Ascending aorta (tissue), 2 donors: ENCODE results near the gene POLR3K. TPM values are rescaled to one million over a fixed set of nuclear protein-coding genes. Genes with fewer than 3 reads are reported as not detected.

ENCODE experiments used
- DNase-seq, 2 donors: peaks; one replicate each; pipeline ENCODE4 v3.0.0-alpha.2; 2019; ENCODE audit warnings: low spot score in 2 of 2
- H3K27ac ChIP-seq, 2 donors: fragments of 200-600 bp; sonication (generic); one replicate each; pipeline ENCODE4 v1.5.1; 2016 to 2017; ENCODE audit warnings: mild to moderate bottlenecking in 1 of 2
- H3K27me3 ChIP-seq: fragments of 200-600 bp; sonication (generic); one replicate; pipeline ENCODE4 v1.5.1; 2017
- H3K36me3 ChIP-seq, 2 donors: fragments of 200-600 bp; sonication (generic); one replicate each; pipeline ENCODE4 v1.5.1; 2016
- H3K4me1 ChIP-seq, 2 donors: fragments of 200-600 bp; sonication (generic); one replicate each; pipeline ENCODE4 v1.5.1; 2016 to 2017; ENCODE audit warnings: mild to moderate bottlenecking in 1 of 2
- H3K4me3 ChIP-seq, 2 donors: fragments of 200-600 bp; sonication (generic); one replicate each; pipeline ENCODE4 v1.5.1; 2016 to 2017; ENCODE audit warnings: mild to moderate bottlenecking in 1 of 2
- H3K9me3 ChIP-seq, 2 donors: fragments of 200-600 bp; sonication (generic); one replicate each; pipeline ENCODE4 v1.5.1; 2016
- intact Hi-C: fragments of 100-400 bp; cut with DNase I; formaldehyde crosslinking; loops from one replicate; pipeline ENCODE4 v1.15.1; 2023
- total RNA-seq: library from RNA; depleted of rRNA; stranded (reverse); fragments of >200 nt; gene quantifications from one replicate; pipeline ENCODE4 v1.1.0, GENCODE V29; 2016
- TF ChIP-seq, protein P1 (sequence below), 3 experiments: fragments of 200-600 bp in 2 of 3; fragments of 450-650 bp in 1 of 3; sonication (generic) in 2 of 3; IDR thresholded peaks; one replicate each; pipeline ENCODE4 v1.5.1; 2016 to 2019; ENCODE audit warnings: antibody characterized with exemption in 3 of 3, mild to moderate bottlenecking in 1 of 3, moderate library complexity in 1 of 3

Gene POLR3K
- total RNA-seq, 1 donor from 2014 or later = not detected

GRCh38 chr16:96935-97381 is 43.5 kb upstream of the POLR3K start:
- H3K4me3 ChIP-seq = no peak overlapping the region
- peak; percentile 79 to 95 for DNase-seq
- H3K4me1 ChIP-seq = peaks cover 11 to 21% of the 10 kb centered on the region in 2 donors
- intact Hi-C loops = loop anchor here (1.0 kb wide), 1 partner anchor 32 kb away; no protein-coding TSS in a partner anchor
- H3K9me3 ChIP-seq = no peaks in the 10 kb centered on the region
- TF ChIP-seq, protein P1, sequence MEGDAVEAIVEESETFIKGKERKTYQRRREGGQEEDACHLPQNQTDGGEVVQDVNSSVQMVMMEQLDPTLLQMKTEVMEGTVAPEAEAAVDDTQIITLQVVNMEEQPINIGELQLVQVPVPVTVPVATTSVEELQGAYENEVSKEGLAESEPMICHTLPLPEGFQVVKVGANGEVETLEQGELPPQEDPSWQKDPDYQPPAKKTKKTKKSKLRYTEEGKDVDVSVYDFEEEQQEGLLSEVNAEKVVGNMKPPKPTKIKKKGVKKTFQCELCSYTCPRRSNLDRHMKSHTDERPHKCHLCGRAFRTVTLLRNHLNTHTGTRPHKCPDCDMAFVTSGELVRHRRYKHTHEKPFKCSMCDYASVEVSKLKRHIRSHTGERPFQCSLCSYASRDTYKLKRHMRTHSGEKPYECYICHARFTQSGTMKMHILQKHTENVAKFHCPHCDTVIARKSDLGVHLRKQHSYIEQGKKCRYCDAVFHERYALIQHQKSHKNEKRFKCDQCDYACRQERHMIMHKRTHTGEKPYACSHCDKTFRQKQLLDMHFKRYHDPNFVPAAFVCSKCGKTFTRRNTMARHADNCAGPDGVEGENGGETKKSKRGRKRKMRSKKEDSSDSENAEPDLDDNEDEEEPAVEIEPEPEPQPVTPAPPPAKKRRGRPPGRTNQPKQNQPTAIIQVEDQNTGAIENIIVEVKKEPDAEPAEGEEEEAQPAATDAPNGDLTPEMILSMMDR (IDR thresholded peaks at IDR 0.05) = peak; percentile 95 to 100 (median 97)
- no peaks in the 10 kb centered on the region for H3K27me3 ChIP-seq
- peaks cover 4 to 17% of the 10 kb centered on the region in 2 donors for H3K36me3 ChIP-seq
- H3K27ac ChIP-seq = no peak overlapping the region

GRCh38 chr16:94918-95265 is 41.5 kb upstream of the POLR3K start:
- no peak for DNase-seq
- H3K27ac ChIP-seq = no peak overlapping the region
- no peaks in the 10 kb centered on the region for H3K9me3 ChIP-seq
- H3K4me3 ChIP-seq = no peak overlapping the region
- peaks cover 4 to 19% of the 10 kb centered on the region in 2 donors for H3K4me1 ChIP-seq
- H3K27me3 ChIP-seq = no peaks in the 10 kb centered on the region
- intact Hi-C loops = no loop called here
- H3K36me3 ChIP-seq = peaks cover 10 to 24% of the 10 kb centered on the region in 2 donors
- TF ChIP-seq, protein P1 (IDR thresholded peaks at IDR 0.05) = no peak

DNA sequence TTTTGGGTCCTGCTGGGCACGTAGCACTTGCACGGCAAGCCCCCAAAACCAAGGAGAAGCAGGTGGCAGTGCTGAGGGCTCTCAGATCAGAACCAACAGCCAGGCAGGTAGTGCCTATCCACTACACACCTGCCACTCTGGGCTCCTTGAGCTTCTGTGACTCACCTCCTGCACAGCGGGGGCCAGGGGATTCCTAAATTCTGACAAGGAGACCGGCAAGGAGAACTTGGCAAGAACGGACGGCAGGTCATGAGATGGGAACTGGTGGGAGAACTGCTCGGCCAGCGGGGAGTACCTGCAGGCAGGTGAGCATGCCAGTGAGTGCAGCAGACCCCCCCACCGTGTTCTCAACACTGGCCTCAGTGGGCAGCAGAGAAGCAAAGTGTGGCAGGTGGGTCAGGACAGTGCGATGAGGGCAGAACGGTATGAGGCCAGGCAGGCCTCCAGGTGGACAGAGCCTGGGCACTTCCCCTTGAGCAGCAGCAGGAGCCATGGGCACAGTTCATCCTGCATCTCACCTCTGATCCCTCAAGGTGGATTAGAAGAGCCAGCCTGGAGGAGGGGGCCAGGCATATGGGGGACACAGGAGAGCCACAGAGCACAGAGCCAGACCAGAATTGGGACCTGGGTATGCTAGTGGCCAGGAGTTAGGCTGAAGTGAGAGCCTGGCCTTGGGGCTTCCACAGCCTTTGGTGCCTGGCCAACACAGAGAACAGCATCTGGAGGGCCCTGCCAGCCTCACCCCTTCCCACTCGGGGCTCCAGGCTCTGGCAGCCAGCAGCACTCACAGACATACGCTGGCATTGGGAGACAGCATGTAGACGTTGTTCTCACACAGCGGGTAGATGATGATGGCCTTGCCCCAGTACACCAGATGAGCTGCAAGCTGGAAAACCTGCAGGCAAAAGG is 39.3 kb upstream of the POLR3K start:
- Histone ChIP-seq H3K36me3 (peaks cover 30 to 35% of the 10 kb centered on the region in 2 donors), H3K27me3 (no peaks in the 10 kb centered on the region), H3K27ac (peak overlapping the region; percentile 49 to 66), H3K4me1 (peaks cover 4 to 13% of the 10 kb centered on the region in 2 donors), H3K9me3 (no peaks in the 10 kb centered on the region), H3K4me3 (no peak overlapping the region)
- no peak for DNase-seq
- intact Hi-C loops = no loop called here
- TF ChIP-seq, protein P1 (IDR thresholded peaks at IDR 0.05) = no peak

- Histone ChIP-seq H3K36me3 (peaks cover 42 to 45% of the 10 kb centered on the region in 2 donors), H3K9me3 (no peaks in the 10 kb centered on the region), H3K27me3 (no peaks in the 10 kb centered on the region), H3K4me1 (peaks cover 4 to 8% of the 10 kb centered on the region in 2 donors), H3K4me3 (no peak overlapping the region), H3K27ac (peak overlapping the region; percentile 49 to 66)
- DNase-seq = no peak
- intact Hi-C loops = no loop called here
- TF ChIP-seq, protein P1 (IDR thresholded peaks at IDR 0.05) = no peak
These were observed 38.1 kb upstream of the POLR3K start for GRCh38 chr16:91484-91883.

GRCh38 chr16:89391-90302 is 36.2 kb upstream of the POLR3K start:
- peak overlapping the region; percentile 43 to 49 for H3K27ac ChIP-seq
- TF ChIP-seq, protein P1 (IDR thresholded peaks at IDR 0.05) = no peak
- no peaks in the 10 kb centered on the region for H3K9me3 ChIP-seq
- H3K4me1 ChIP-seq = peaks cover 16 to 25% of the 10 kb centered on the region in 2 donors
- H3K36me3 ChIP-seq = peaks cover 56 to 57% of the 10 kb centered on the region in 2 donors
- H3K27me3 ChIP-seq = no peaks in the 10 kb centered on the region
- intact Hi-C loops = no loop called here
- H3K4me3 ChIP-seq = no peak overlapping the region
- no peak for DNase-seq
